CD14-positive monocyte (primary cell): ENCODE results near the gene NOP14. TPM values are rescaled to one million over a fixed set of nuclear protein-coding genes. Genes with fewer than 3 reads are reported as not detected.
A peak's percentile ranks its signal among the peaks of the same experiment; 100 is the strongest.

Source experiments
- DNase-seq, 3 donors: peaks; one replicate each; pipeline ENCODE4 v3.0.0-alpha.2; 2011 to 2022
- H2AFZ ChIP-seq: 2 replicates; pipeline ENCODE4 v1.6.0; 2012; ENCODE audit warnings: mild to moderate bottlenecking, low read depth, low read length, inconsistent platforms; ENCODE audit not compliant: insufficient read depth, poor library complexity, severe bottlenecking
- H3K27ac ChIP-seq, 2 donors: 1 replicate in 1 of 2; 2 replicates in 1 of 2; pipeline ENCODE4 v1.5.1; 2012 to 2013; ENCODE audit warnings: low read length in 2 of 2, control low read depth in 1 of 2, inconsistent platforms in 1 of 2, low read depth in 1 of 2, mild to moderate bottlenecking in 1 of 2
- H3K27me3 ChIP-seq, 2 donors: one replicate each; pipeline versions ENCODE4 v1.6.0 to v1.6.1; 2011 to 2013; ENCODE audit warnings: low read length in 2 of 2; ENCODE audit not compliant: control insufficient read depth in 2 of 2, insufficient read depth in 2 of 2
- H3K36me3 ChIP-seq, 2 donors: replicated peaks in 1 of 2; 1 replicate in 1 of 2; 2 replicates in 1 of 2; pipeline versions ENCODE4 v1.5.1 to v1.6.1; 2012 to 2013; ENCODE audit warnings: low read length in 2 of 2, control low read depth in 1 of 2, inconsistent platforms in 1 of 2, mild to moderate bottlenecking in 1 of 2; ENCODE audit not compliant: insufficient read depth in 2 of 2, control insufficient read depth in 1 of 2
- H3K4me1 ChIP-seq, 2 donors: 1 replicate in 1 of 2; 2 replicates in 1 of 2; pipeline versions ENCODE4 v1.5.1 to v1.6.1; 2012 to 2013; ENCODE audit warnings: low read length in 2 of 2, control low read depth in 1 of 2, inconsistent platforms in 1 of 2, mild to moderate bottlenecking in 1 of 2, moderate library complexity in 1 of 2; ENCODE audit not compliant: insufficient read depth in 2 of 2, control insufficient read depth in 1 of 2
- H3K4me2 ChIP-seq: replicated peaks from 2 replicates; pipeline ENCODE3; 2012; ENCODE audit warnings: low read length, moderate library complexity, mild to moderate bottlenecking; ENCODE audit not compliant: poor library complexity, severe bottlenecking; ENCODE audit errors: extremely low read depth
- H3K4me3 ChIP-seq, 3 experiments: fragments of 200-600 bp in 1 of 3; sonication (generic) in 1 of 3; replicated peaks in 1 of 3; 1 replicate in 2 of 3; 2 replicates in 1 of 3; pipeline ENCODE4 v1.5.1; 2011 to 2013; ENCODE audit warnings: low read length in 3 of 3, mild to moderate bottlenecking in 3 of 3, control low read depth in 2 of 3, low read depth in 2 of 3, inconsistent platforms in 1 of 3, moderate library complexity in 1 of 3
- H3K79me2 ChIP-seq: 2 replicates; pipeline ENCODE4 v1.6.0; 2012; ENCODE audit warnings: mild to moderate bottlenecking, control low read depth, inconsistent platforms, low read length, moderate library complexity; ENCODE audit not compliant: insufficient read depth
- H3K9ac ChIP-seq: 2 replicates; pipeline ENCODE4 v1.6.0; 2017; ENCODE audit warnings: low read length, mild to moderate bottlenecking; ENCODE audit not compliant: insufficient read depth, poor library complexity, severe bottlenecking
- H3K9me3 ChIP-seq, 2 donors: replicated peaks in 1 of 2; 1 replicate in 1 of 2; 2 replicates in 1 of 2; pipeline versions ENCODE4 v1.5.1 to v1.6.1; 2012 to 2013; ENCODE audit warnings: low read length in 2 of 2, control low read depth in 1 of 2; ENCODE audit not compliant: control insufficient read depth in 1 of 2, insufficient read depth in 1 of 2
- H4K20me1 ChIP-seq: 2 replicates; pipeline ENCODE4 v1.6.0; 2012; ENCODE audit warnings: mild to moderate bottlenecking, low read length, control low read depth, moderate library complexity; ENCODE audit not compliant: insufficient read depth
- H3K27ac Mint-ChIP-seq, 7 donors: one replicate each; pipeline ENCODE4 v1.8.0; 2020; ENCODE audit warnings: mild to moderate bottlenecking in 7 of 7, mixed read lengths in 7 of 7, moderate library complexity in 6 of 7, inconsistent platforms in 2 of 7
- H3K27me3 Mint-ChIP-seq, 3 donors: one replicate each; pipeline ENCODE4 v1.8.0; 2021 to 2022; ENCODE audit warnings: low read depth in 3 of 3, mild to moderate bottlenecking in 3 of 3, mixed read lengths in 3 of 3, moderate library complexity in 3 of 3, inconsistent platforms in 1 of 3
- H3K36me3 Mint-ChIP-seq, 2 donors: one replicate each; pipeline ENCODE4 v1.8.0; 2020; ENCODE audit warnings: mixed read lengths in 2 of 2, inconsistent platforms in 1 of 2, mild to moderate bottlenecking in 1 of 2
- H3K4me1 Mint-ChIP-seq: one replicate; pipeline ENCODE4 v1.8.0; 2020; ENCODE audit warnings: mild to moderate bottlenecking, mixed read lengths
- H3K4me3 Mint-ChIP-seq, 2 donors: one replicate each; pipeline ENCODE4 v1.8.0; 2020; ENCODE audit warnings: mild to moderate bottlenecking in 2 of 2, mixed read lengths in 2 of 2, moderate library complexity in 1 of 2
- H3K9me3 Mint-ChIP-seq, 7 donors: one replicate each; pipeline ENCODE4 v1.8.0; 2020 to 2022; ENCODE audit warnings: mixed read lengths in 7 of 7, mild to moderate bottlenecking in 6 of 7, moderate library complexity in 6 of 7, inconsistent platforms in 2 of 7
- CTCF ChIP-seq: fragments of 200-600 bp; IDR thresholded peaks from one replicate; pipeline ENCODE4 v1.8.0; 2022; ENCODE audit warnings: antibody characterized with exemption, mild to moderate bottlenecking
- WGBS: methylation state at CpG from one replicate; pipeline ENCODE4 v1.1.5; 2013; ENCODE audit warnings: missing lambda C conversion rate; ENCODE audit not compliant: insufficient coverage; 5-methylcytosine and 5-hydroxymethylcytosine counted together
- intact Hi-C, 2 donors: fragments of 100-400 bp; cut with micrococcal nuclease; formaldehyde crosslinking; loops; one replicate each; pipeline versions ENCODE4 v1.15.0 to v1.15.1; 2023
- polyA plus RNA-seq, 3 donors: library from polyadenylated mRNA; depleted of rRNA in 1 of 3; unstranded in 2 of 3; stranded (reverse) in 1 of 3; fragments of 300-500 nt in 2 of 3; fragments of >200 nt in 1 of 3; fragmentation: Illumina TruSeq in 2 of 3; gene quantifications; 1 replicate in 2 of 3; 2 replicates in 1 of 3; pipeline ENCODE4 v1.2.3, GENCODE V29; 2012 to 2021

NOP14 gene
- polyA plus RNA-seq, 3 donors = 3.9 to 6.2 (median 4.3) TPM

- no peaks in the 10 kb centered on the region for H3K4me1 ChIP-seq
- Mint-ChIP-seq H3K27me3 (peaks cover 0 to 2% (median 0%) of the 10 kb centered on the region in 3 donors), H3K4me3 (no peak overlapping the region), H3K4me1 (no peaks in the 10 kb centered on the region), H3K36me3 (peaks cover 87 to 94% of the 10 kb centered on the region in 2 donors), H3K27ac (peak overlapping the region in 3 of 7 donors; percentile 10 to 45 (median 19)), H3K9me3 (no peaks in the 10 kb centered on the region)
- H4K20me1 ChIP-seq = peaks cover 20% of the 10 kb centered on the region
- H3K4me3 ChIP-seq = no peak overlapping the region
- no peak overlapping the region for H2AFZ ChIP-seq
- no peak for TF ChIP-seq CTCF
- H3K79me2 ChIP-seq = no peaks in the 10 kb centered on the region
- no peak overlapping the region for H3K9ac ChIP-seq
- H3K27ac ChIP-seq = peak overlapping the region in 1 of 2 donors; percentile 14
- intact Hi-C loops = no loop called here
- no peaks in the 10 kb centered on the region for H3K9me3 ChIP-seq
- peaks cover 91 to 96% of the 10 kb centered on the region in 2 donors for H3K36me3 ChIP-seq
- WGBS = 85% methylated on average over 3 of the region's 4 CpGs
- no peak overlapping the region for H3K4me2 ChIP-seq
- DNase-seq = no peak
- H3K27me3 ChIP-seq = no peaks in the 10 kb centered on the region
Measured at GRCh38 chr4:2907226-2907625, 56.0 kb downstream of the NOP14 start.

GRCh38 chr4:2906218-2906617, 57.0 kb downstream of the NOP14 start:
- Histone ChIP-seq H3K4me3 (no peak overlapping the region), H3K79me2 (no peaks in the 10 kb centered on the region), H3K9ac (no peak overlapping the region), H3K27ac (no peak overlapping the region), H3K27me3 (no peaks in the 10 kb centered on the region), H2AFZ (no peak overlapping the region), H3K36me3 (peaks cover 94 to 98% of the 10 kb centered on the region in 2 donors), H3K9me3 (no peaks in the 10 kb centered on the region), H4K20me1 (peaks cover 20% of the 10 kb centered on the region), H3K4me1 (no peaks in the 10 kb centered on the region), H3K4me2 (no peak overlapping the region)
- H3K36me3 Mint-ChIP-seq = peaks cover 87 to 94% of the 10 kb centered on the region in 2 donors
- H3K4me1 Mint-ChIP-seq = no peaks in the 10 kb centered on the region
- H3K4me3 Mint-ChIP-seq = no peak overlapping the region
- no peaks in the 10 kb centered on the region for H3K9me3 Mint-ChIP-seq
- H3K27ac Mint-ChIP-seq = no peak overlapping the region
- TF ChIP-seq CTCF = no peak
- no peak for DNase-seq
- 46% methylated on average over 3 of the region's 8 CpGs for WGBS
- intact Hi-C loops = no loop called here
- H3K27me3 Mint-ChIP-seq = peaks cover 0 to 2% (median 0%) of the 10 kb centered on the region in 3 donors
